Renal pelvis (tissue), 12 donors: ENCODE measurements around the gene VWA8. TPM values are rescaled to one million over a fixed set of nuclear protein-coding genes. Genes with fewer than 3 reads are reported as not detected.

Experiments used
- DNase-seq: peaks from one replicate; pipeline ENCODE4 v3.0.0-alpha.2; 2013
- long read RNA-seq, 16 experiments: transcript quantifications; one replicate each; lab custom pipeline, GENCODE V29; 2026
- polyA plus RNA-seq, 3 donors: library from polyadenylated mRNA; unstranded; fragments of 120-200 nt; gene quantifications; one replicate each; pipeline ENCODE4 v1.2.1, GENCODE V29; 2013; ENCODE audit not compliant: insufficient read length in 3 of 3

The VWA8 gene
- polyA plus RNA-seq = 10 to 100 TPM; 19.0 to 21.1 (median 19.0) TPM
- long read RNA-seq, donor 1 = 0 reads
- long read RNA-seq, donor 2 = 0 reads
- long read RNA-seq, donor 3 = 0 reads
- long read RNA-seq, donor 4 = 0 reads
- long read RNA-seq, donor 5 = 0 reads
- long read RNA-seq, donor 6, full-length matches to known transcripts = 1 of 1 reads
- long read RNA-seq, donor 6, partial matches to known transcripts = 0 of 1 reads
- long read RNA-seq, donor 6, other reads (novel, unspliced or antisense) = 0 of 1 reads
- long read RNA-seq, donor 7, full-length matches to known transcripts = 3 of 3 reads
- long read RNA-seq, donor 7, partial matches to known transcripts = 0 of 3 reads
- long read RNA-seq, donor 7, other reads (novel, unspliced or antisense) = 0 of 3 reads
- long read RNA-seq, donor 8 = 0 reads
- long read RNA-seq, donor 9 = 0 reads
- long read RNA-seq, donor 10 = 0 reads
- long read RNA-seq, donor 11 = 0 reads
- long read RNA-seq, donor 12 = 0 reads
- long read RNA-seq, donor 13 = 0 reads
- long read RNA-seq, donor 14 = 0 reads
- long read RNA-seq, donor 15 = 0 reads
- long read RNA-seq, donor 16 = 0 reads

DNA sequence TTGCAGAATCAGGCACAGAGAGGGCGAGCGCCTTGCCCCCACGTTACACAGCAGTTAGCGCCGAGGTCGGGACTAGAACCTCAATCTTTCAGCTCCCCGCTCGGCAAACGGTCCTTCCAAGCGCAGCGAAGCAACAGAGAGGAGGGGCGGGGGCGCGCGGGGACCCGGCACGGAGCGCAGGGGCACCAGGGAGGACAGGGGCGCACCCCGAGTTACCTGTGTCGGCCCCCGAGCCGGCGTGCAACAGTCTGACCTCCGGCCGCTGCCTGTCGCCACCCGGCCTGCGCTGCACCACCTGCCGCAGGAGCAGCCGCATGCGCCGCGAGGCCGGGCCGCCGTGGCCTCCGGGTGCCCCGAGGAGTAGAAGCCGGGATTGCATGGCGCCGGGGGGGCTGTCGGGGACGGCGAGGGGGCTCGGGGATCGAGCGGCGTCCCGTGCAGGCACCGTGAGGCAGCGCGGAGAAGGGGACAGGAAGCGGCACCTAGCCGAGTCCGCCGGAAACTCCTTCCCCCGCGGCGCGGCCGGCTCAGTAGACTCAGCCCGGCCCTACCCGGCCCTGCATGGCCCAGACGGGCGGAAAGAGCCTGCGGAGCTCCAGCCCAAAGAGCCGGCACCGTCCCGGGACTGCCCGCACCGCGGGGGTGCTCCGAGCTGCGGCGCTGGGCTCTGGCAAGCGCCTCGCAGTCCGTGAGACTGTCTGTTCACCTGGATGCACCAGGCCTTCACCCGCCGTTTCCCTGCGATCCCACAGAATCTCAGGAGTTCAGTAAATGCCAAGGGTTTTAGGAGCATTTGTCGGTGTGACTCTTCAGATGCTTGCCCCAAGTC lies at the start of gene VWA8:
TSS of gene VWA8 (minus strand) at position 473 of the 829 bp plus-strand sequence. CDS start at position 379, 94 bp downstream.
- peak; percentile 76 for DNase-seq

DNA sequence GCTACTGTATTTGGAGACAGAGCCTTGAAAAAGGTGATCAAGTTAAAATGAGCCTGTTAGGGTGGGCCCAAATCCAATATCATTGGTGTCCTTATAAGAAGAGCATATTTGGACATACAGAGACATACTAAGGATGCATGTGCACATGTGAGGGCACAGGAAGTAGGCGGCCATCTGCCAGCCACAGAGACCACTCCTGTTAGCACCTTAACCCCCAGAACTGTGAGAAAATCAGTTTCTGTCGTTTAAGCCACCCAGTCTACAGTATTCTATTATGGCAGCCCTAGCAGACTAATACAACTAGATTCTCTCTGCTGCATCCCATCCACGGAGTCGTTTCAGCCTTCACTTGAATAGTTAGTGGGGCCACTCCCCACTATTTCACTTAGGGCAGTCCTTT lies 48.1 kb upstream of the VWA8 start:
- no peak for DNase-seq

DNA sequence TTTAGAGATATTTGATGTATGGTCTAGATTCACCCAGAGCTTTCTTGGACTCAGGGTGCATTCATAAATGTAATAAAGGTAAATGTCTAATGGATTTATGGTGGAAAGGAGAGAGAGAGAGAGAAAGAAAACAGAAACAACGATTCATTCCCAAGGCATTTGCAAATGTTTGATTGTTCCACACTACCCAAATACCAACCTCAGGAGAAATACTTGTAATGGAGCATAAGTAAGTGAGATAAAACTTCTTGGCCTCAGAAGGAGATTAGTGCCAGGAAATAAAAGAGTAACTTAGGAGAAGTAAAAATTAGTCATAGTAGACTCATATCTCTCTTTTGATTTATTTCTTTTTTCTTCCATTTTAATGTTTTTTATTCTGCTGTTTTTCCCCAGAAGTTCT lies 46.9 kb upstream of the VWA8 start:
- no peak for DNase-seq

DNA sequence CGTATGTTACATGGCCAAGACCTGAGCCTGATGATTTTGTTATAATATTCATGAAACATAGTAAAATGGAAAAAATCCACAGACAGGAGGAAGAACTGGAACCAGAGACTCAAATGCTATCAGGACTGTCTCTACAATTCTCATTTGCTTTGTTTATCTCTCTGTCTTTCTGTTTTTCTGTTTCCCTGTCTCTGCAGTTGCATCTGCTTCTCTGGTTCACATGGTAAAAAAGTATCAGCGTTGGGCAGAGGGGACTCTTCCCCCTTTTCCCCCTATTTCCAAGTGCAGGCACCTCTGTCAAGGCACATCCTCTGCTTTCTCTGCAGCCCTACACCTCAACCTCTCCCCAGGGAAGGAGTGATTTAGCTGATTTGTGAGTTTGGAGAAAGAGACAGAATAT lies 41.2 kb upstream of the VWA8 start:
- DNase-seq = no peak

DNA sequence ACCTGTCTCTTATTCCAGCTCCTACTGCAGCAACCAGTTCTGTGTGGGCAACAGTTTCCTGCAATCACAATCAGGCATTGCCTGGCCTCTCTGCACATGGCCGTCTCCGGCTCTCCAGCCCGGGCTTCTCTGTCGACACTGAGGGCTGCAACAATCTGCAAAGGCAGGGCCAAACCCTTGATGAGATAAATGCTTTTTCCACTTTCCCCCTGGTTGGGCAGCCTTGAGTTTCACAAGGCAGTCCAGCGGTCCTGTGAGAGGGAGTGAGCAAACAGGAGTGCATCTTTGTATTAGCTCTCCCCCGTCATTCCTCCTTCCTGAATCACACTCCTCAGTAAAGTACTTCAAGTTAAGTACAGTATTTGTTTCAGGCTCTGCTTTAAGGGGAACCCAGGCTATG lies 40.7 kb upstream of the VWA8 start:
- DNase-seq = peak; percentile 34

DNA sequence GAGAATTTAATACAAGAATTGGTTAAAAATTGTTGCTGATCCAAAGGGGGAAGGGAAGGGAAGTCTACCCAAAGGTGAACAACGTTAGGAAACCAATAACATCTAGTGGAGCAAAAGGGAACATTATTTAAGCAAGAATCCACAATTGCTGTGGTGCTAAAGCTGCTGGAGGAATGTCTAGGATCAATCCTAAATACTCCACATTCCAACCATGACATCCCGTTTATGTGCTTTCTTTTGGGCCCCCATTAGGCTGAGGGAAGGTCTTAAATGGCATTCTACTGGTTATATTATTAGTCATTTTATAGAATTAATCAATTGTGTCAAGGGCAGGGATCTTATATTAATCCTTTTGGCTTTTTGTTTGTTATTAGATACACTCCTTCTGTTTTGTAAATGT lies 39.9 kb upstream of the VWA8 start:
- no peak for DNase-seq

DNA sequence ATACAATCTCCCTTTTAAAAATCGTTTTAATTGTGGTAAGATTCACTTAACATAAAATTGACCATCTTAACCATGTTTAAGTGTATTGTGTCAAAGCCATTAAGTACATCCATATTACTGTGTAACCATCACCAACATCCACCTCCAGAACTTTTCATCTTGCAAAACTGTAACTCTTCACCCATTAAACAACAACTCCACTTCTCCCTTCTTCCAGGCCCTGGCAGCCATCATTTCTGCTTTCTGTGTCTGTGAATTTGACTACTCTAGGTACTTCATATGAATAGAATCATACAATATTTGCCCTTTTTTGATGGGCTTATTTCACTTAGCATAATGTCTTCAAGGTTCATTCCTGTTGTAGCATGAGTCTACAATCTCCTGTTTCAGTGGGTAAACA lies 36.5 kb upstream of the VWA8 start:
- no peak for DNase-seq

DNA sequence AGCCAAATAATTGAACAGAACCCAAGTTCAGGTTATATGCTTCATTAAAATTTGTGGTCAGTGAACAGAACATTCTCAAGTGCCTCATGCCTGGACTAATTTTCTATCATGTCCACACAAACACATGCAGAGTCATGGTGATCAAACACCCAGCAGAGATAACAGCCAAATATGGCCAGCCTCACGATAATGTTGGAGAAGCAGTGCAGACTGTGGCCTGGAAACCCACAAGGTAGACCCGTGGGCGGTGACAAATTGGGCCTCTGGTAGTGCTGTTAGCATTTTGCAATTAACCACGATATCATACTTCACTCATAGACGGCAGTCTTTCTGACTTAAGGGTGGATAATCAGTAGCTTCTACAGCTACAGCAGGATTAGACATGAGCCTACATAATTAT lies 35.0 kb upstream of the VWA8 start:
- DNase-seq = no peak

DNA sequence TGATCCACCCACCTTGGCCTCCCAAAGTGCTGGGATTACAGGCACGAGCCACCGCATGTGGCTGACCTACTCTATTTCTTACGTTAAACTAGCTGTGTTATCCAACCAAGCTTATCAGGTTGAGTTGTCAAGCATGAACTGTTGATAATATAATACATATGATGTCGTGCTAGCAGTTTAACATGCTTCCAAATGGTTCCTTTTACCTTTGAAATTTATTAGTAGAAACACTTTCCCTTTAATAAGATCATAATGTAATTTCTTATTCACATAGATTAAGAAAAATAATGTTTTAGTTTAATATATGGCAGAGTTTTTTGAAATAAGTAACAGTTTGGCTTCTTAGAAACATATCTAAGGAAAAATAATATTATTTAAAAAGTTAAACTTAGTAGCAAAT lies 34.4 kb upstream of the VWA8 start:
- no peak for DNase-seq

DNA sequence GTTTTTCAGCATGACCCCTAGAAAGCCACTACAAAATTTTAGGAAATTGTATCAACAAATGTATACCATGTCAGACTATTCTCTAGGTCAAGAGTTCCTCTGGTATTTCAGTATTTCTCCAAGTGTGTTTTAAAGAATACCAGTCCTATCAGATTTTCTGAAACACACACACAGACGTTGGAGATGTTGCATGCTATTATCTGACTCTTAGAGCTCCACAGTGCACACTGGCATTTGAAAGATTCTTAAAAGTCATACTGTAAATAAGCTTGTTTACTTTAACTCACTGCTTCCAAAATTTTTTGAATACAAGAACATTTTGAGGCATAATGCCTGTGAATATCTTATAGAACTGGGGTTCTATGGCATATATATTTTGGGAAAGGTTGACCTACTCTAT lies 33.8 kb upstream of the VWA8 start:
- DNase-seq = no peak

DNA sequence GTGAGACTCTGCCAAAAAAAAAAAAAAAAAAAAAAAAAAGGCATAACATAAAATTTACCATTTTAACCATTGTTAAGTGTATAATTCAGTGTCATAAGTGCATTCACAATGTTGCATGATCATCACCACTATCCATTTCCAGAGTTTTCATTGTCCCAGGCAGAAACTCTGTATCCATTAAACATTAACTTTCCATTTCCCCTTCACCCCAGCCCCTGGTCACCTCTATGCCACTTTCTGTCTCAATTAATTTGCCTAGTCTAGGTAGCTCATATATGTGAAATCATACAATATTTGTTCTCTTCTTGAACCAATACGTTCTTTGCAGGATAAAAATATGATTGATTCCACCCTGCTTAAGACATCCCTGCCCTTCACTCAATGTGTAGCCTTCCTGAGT lies 31.0 kb upstream of the VWA8 start:
- no peak for DNase-seq

DNA sequence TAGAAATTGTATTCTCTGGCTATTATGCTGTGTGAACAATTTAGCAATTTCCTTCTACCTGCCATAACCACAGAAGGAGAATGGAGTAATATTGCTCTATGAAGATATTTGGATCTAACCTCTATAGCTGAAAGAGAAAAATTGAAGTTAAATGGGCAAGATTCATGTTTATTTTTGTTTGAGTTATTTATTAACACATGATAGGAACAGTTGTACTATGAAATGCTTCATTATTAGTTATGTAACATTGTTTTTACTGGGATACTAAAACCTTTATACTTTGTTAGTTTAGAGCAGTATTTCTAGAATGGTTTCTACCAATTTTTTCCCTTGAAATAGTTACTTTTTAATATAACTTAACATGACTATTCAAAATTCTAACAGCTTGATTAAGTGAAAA lies 27.3 kb upstream of the VWA8 start:
- no peak for DNase-seq

DNA sequence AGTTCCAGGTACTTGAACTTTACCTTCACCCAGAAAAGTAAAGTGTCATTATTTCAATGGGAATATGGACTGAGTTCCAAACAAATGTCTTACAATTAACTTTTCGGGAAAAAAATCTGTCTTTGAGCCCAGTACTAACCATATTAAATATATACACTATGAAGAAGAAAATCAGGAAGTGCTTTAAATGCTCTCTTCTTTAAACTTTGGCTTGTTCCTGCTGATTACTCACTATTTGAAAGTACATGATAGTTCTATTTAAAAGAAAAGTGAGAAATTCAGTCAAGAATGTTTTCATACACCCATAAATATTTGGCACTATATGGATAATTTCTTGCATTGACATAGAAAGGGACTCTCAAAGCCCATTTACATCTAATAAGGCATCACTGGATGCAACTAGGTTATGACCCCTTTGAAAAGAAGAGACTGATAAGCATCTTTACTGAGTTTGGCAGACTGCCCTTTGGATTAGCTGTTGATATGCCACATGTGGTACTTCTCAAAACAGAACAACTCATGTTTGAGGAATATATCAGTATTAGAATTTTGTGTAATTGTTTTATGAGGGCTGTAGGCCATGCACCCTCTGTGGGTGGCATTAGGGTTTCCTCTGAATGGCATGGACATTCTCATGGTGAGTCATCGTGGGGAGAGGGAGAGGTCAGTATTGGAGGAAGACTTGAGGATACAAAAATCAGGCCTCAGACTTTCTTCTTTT lies 25.0 kb upstream of the VWA8 start:
- no peak for DNase-seq

DNA sequence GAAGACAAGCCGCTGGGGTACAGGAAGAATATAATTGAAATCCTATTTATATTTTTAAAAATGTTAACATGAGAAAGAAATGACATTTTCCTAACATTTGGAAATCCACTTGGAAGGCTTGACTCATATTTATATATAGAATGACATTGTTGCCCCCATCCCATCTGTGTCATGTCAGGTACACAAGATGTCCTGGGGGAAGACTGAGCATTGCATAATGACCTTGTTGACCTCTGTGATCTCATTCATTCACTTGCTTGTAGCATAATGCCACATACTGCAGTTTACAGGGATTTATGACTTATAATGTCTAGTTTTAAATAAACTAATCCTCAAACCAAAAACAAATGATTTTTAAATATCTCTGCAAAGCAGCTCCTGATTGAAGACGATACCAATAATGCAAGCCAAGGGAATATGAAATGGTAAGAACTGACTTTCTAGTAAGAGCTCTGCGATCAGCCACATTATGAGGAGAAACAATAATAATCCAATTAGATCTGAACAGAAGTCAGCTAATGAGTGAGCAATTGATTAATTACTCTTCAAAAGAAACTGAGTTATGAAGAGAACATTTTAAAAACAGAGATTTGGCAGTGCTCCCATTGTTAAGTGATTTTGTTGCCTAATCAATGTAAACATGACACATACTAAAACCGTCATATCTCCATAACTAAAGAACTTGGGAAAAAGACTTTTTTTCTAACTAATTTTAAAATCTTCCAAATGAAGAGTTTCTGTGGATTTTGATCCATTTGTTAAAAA lies 21.2 kb upstream of the VWA8 start:
- DNase-seq = no peak

DNA sequence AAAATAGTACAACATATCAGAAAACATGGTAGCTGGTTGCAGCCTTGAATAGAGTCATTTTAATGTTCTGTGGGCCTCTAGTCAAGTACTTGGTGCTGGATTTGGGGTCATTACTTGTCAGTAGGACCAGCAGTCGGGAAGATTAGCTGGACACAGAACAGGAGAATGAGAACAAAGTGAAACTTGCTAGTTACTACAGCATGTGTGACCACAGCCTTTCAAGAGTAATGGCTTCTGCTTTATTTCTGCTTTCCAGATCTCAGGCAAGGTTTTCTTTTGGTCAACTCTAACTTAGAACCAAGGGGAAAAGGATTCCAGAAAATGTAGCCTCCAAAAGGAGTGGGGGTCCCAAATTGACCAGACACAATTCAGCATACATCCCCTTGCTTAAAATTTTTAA lies 17.1 kb upstream of the VWA8 start:
- DNase-seq = no peak

DNA sequence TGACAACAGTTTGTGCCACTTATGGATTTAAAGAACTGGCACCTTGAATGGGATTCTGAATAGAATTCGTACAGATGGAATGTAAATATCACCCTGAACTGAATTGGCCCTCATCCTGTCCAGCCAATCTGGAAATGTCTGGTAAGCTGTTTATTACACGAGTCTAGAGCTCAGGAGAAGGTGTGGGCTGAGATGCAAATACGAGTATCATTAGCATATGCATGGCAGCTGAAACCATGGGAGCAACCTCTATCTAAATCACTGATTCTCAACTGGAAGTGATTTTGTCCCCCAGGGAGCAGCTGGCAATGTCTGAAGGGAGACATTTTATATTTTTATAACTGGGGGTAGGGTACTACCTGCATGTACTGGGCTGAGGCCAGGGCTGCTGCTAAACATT lies 15.6 kb upstream of the VWA8 start:
- no peak for DNase-seq

DNA sequence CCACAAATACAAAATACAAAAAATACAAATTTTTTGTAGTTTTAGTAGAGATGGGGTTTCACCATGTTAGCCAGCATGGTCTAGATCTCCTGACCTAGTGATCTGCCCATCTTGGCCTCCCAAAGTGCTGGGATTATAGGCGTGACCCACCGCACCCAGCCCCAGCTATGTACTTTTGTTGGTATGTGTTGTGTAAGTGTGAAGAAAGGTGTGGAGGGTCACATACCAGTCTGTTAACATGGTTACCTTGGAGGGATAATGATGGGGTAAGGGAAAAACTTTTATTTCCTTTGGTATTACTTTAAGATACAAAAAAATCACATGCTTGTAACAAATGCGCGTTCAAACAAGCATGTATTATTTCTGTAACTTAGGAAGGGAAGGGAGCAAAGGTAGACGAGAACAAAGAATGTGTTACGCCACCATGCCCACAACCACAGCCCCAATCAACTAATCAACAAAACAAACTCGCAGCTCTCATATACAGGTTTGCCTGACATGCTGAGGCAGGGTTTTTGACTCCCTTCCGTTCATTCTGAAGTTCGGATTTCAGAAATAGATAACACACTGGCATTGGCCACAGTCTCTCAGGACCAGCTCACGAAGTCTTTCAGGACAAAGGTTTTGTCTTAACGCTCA lies 13.5 kb upstream of the VWA8 start:
- DNase-seq = no peak

DNA sequence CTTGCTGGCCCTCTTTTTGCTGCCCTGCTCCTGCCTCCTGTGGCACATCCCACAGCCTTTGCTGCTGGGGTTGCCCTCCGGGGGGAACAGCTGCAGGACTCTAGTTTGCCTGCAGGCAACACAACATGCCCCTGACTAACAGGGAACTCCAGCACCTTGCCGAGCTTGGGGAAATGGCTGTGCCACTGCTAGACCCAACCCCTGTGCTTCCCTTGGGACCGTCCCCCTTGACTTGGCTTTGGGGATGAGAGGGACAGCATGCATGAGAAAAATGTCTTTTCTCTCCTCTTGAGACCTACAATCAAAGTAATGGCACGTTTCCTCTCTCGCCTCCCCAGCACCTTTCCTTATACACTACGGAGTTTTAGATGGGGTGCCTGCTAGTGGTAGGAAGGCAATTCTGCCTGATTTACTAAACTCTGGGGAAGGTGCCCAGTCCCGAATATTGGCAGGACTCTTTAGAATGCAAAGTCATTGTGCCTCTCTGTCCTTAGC lies 12.4 kb upstream of the VWA8 start:
- no peak for DNase-seq

DNA sequence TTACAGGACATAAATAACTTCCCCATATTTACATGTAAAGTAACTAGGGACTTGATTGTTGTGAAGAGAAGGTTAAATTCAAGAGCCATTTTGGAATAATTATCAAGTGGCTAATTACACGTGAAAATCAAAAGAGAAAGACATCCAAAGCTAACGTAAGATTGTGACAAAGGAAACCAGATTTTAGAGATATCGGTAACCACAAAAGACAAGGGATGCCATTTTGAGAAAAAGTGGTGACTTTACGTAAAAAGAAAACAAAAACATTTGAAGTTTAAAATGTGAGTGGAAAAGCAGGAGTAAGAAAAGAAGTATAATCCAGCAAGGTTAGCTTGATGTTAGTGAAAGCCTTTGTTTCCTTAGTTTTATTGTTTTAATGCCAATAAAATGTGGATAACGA lies 10.9 kb upstream of the VWA8 start:
- no peak for DNase-seq

DNA sequence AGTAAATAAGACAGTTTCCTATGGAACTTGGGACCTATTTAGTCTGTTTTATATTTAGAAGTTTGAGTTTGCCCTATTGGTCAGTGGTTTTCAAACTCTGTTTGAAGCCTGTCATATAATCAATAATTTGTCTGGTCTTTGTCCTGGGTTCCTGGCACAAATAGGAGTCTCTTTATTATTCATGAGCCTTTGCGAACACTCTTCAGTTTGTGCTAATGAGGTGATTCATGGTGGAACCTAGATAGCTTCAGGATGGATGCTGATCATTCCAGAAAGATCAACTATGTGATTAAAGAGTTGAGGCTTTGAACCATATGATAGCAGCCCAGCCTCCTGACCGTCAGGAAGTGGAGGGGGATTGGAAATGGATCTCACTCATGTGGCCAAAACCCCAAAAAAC lies 10.0 kb upstream of the VWA8 start:
- no peak for DNase-seq

DNA sequence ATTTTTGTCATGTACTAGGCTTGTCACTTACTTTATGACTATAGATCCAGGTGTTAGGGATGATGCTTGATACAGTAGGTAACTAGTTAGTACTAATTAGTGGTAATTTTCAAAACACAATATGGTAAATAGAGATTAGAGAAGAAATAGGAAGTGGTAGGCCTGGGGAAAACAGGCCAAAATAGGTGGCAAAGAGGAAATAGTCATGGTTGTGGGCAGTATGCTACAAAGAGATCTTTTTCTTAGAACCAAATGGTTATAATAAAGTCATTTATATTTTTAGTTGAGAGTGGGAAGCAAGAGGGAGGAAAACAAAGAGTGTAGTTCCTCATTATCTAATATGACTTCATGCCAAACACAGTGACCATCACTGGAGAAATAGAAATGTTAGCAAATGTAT lies 9.1 kb upstream of the VWA8 start:
- DNase-seq = no peak
